Neutrophil (primary cell): Measurements from ENCODE around the gene GGCT.
"Not testable (repeated sequence)": the region's sequence is repeated elsewhere in the genome, so short reads cannot be mapped to it uniquely, and the experiment has no call there.

Experiments used
- H3K27ac ChIP-seq: fragments of 200-600 bp; sonication (generic); 2 replicates; pipeline ENCODE4 v1.5.1; 2016; ENCODE audit warnings: mild to moderate bottlenecking, moderate library complexity
- H3K27me3 ChIP-seq: fragments of 200-600 bp; sonication (generic); 2 replicates; pipeline ENCODE4 v1.6.0; 2016; ENCODE audit warnings: mild to moderate bottlenecking
- H3K36me3 ChIP-seq: fragments of 200-600 bp; sonication (generic); 2 replicates; pipeline ENCODE4 v1.5.1; 2017
- H3K4me1 ChIP-seq, 2 experiments: fragments of 200-600 bp in 1 of 2; sonication (generic) in 1 of 2; 1 replicate in 1 of 2; 2 replicates in 1 of 2; pipeline versions ENCODE4 v1.5.1 to v1.6.1; 2013 to 2016; ENCODE audit warnings: low read depth in 1 of 2, low read length in 1 of 2, mild to moderate bottlenecking in 1 of 2, moderate library complexity in 1 of 2; ENCODE audit not compliant: control insufficient read depth in 1 of 2, insufficient read depth in 1 of 2
- H3K4me3 ChIP-seq, 2 experiments: fragments of 200-600 bp in 1 of 2; sonication (generic) in 1 of 2; 1 replicate in 1 of 2; 2 replicates in 1 of 2; pipeline ENCODE4 v1.5.1; 2013 to 2016; ENCODE audit warnings: low read depth in 1 of 2, low read length in 1 of 2, mild to moderate bottlenecking in 1 of 2, moderate library complexity in 1 of 2
- H3K9me3 ChIP-seq: fragments of 200-600 bp; sonication (generic); 2 replicates; pipeline ENCODE4 v1.5.1; 2016
- TF ChIP-seq, protein P1 (sequence below): fragments of 200-600 bp; sonication (generic); IDR thresholded peaks from 2 replicates; pipeline ENCODE4 v1.5.1; 2016; ENCODE audit warnings: antibody characterized with exemption

Gene GGCT

GRCh38 chr7:30531286-30531685 lies 26.7 kb upstream of the GGCT start:
- Histone ChIP-seq H3K9me3 (no peaks in the 10 kb centered on the region), H3K4me3 (no peak overlapping the region), H3K36me3 (peaks cover 20% of the 10 kb centered on the region), H3K4me1 (no peaks in the 10 kb centered on the region), H3K27ac (no peak overlapping the region), H3K27me3 (no peaks in the 10 kb centered on the region)
- TF ChIP-seq, protein P1, sequence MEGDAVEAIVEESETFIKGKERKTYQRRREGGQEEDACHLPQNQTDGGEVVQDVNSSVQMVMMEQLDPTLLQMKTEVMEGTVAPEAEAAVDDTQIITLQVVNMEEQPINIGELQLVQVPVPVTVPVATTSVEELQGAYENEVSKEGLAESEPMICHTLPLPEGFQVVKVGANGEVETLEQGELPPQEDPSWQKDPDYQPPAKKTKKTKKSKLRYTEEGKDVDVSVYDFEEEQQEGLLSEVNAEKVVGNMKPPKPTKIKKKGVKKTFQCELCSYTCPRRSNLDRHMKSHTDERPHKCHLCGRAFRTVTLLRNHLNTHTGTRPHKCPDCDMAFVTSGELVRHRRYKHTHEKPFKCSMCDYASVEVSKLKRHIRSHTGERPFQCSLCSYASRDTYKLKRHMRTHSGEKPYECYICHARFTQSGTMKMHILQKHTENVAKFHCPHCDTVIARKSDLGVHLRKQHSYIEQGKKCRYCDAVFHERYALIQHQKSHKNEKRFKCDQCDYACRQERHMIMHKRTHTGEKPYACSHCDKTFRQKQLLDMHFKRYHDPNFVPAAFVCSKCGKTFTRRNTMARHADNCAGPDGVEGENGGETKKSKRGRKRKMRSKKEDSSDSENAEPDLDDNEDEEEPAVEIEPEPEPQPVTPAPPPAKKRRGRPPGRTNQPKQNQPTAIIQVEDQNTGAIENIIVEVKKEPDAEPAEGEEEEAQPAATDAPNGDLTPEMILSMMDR, result no peak

DNA sequence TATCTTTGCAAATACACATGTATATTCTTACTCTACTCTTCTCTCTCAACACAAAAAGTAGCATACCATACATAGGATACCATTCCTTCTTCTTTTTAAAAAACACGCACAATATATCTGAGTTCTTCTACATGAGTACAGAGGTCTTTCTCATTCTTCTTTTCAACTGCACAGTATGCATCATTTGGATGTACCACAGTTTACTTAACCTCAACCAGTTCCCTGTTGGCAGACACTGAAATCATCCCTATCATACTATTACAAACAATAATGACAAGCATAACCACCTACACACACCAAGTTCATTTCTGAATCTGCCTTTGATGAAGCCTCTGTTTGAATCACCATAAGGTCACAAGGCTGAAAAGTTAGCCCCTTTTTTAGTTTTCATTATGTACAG lies 25.7 kb upstream of the GGCT start:
- H3K4me3 ChIP-seq, result no peak overlapping the region
- TF ChIP-seq, protein P1, result no peak

GRCh38 chr7:30528779-30529178 lies 24.1 kb upstream of the GGCT start:
- TF ChIP-seq, protein P1, result no peak
- no peak overlapping the region for H3K4me3 ChIP-seq
- H3K27me3 ChIP-seq, result no peaks in the 10 kb centered on the region
- no peak overlapping the region for H3K27ac ChIP-seq
- H3K4me1 ChIP-seq, result no peaks in the 10 kb centered on the region
- peaks cover 7% of the 10 kb centered on the region for H3K36me3 ChIP-seq
- no peaks in the 10 kb centered on the region for H3K9me3 ChIP-seq

More for the DNA sequence above, 25.7 kb upstream of the GGCT start:
- Histone ChIP-seq H3K27me3 (no peaks in the 10 kb centered on the region), H3K27ac (no peak overlapping the region), H3K9me3 (no peaks in the 10 kb centered on the region), H3K4me1 (no peaks in the 10 kb centered on the region), H3K36me3 (peaks cover 14% of the 10 kb centered on the region)

DNA sequence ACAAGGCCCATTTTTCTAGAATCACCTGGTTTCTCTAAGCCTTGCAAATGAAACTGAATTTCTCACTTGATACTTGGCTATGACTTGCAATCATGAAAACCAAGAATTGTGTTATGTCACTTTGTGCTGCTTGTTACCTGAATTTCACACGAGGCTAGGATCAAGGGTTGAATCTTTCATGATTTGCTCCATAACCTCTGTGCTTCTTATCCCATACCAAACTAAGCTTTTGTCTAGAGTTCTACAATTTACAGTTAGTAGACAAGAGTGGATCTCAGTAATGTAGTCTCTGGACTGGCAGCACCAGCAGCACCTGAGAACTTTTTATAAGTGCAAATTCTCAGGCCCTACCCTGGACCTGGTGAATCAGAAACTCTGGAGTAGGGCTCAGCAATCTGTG lies 22.7 kb upstream of the GGCT start:
- not testable (repeated sequence) for H3K4me3 ChIP-seq, H3K9me3 ChIP-seq, H3K27me3 ChIP-seq, H3K27ac ChIP-seq, H3K4me1 ChIP-seq
- peaks cover 12% of the 10 kb centered on the region for H3K36me3 ChIP-seq

DNA sequence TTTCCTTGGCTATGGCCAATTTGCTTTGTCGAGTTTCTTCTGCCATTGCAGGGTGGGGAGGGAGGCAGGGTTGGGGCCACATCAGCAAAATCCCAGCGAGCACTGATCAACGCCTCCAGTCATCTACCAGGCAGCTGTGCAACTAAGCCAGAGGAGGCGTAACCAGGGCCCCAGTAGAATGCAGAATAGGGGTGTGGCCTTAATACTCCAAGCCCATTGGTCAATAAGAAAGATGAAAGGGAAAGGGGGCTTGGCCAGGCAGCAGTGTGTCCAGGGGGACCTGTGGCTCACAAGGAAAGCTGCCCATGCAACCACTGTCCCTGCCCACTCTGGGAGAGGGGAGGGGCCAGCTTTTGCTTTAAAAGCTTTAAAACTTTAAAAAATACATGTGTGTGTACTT lies 21.5 kb upstream of the GGCT start:
- Histone ChIP-seq H3K36me3 (peaks cover 12% of the 10 kb centered on the region), H3K27ac (no peak overlapping the region), H3K4me3 (no peak overlapping the region), H3K9me3 (no peaks in the 10 kb centered on the region), H3K4me1 (peaks cover 0 to 2% of the 10 kb centered on the region in 2 experiments), H3K27me3 (no peaks in the 10 kb centered on the region)
- TF ChIP-seq, protein P1, result no peak

- TF ChIP-seq, protein P1, result no peak
Observed at GRCh38 chr7:30525429-30525828, 20.8 kb upstream of the GGCT start.

More at GRCh38 chr7:30525429-30525828, 20.8 kb upstream of the GGCT start:
- Histone ChIP-seq H3K4me3 (no peak overlapping the region), H3K27me3 (no peaks in the 10 kb centered on the region), H3K9me3 (no peaks in the 10 kb centered on the region), H3K27ac (no peak overlapping the region), H3K36me3 (peaks cover 12% of the 10 kb centered on the region), H3K4me1 (peaks cover 7 to 9% of the 10 kb centered on the region in 2 experiments)
